RWPE2 (cell line): ENCODE data around the gene CNTNAP2.
A peak's percentile ranks its signal among the peaks of the same experiment; 100 is the strongest.

Experiments used
- ATAC-seq: fragments of 200-7000 bp; cut with Tn5 transposase; 3 replicates; pipeline ENCODE4 v1.9.1; 2021; ENCODE audit warnings: low read depth
- DNase-seq: peaks from one replicate; pipeline ENCODE4 v3.0.0-alpha.2; 2020; ENCODE audit warnings: low spot score
- H3K27ac ChIP-seq: fragments of 450-650 bp; 2 replicates; pipeline ENCODE4 v1.5.1; 2017; ENCODE audit warnings: mild to moderate bottlenecking; ENCODE audit not compliant: poor library complexity, severe bottlenecking
- H3K27me3 ChIP-seq: fragments of 250-450 bp; sonication (Bioruptor Pico); 2 replicates; pipeline ENCODE4 v1.5.1; 2021; ENCODE audit warnings: mild to moderate bottlenecking, moderate library complexity; ENCODE audit not compliant: insufficient read depth, poor library complexity, severe bottlenecking
- H3K36me3 ChIP-seq: fragments of 250-450 bp; sonication (Bioruptor Pico); 2 replicates; pipeline ENCODE4 v1.5.1; 2020; ENCODE audit warnings: low read depth, mild to moderate bottlenecking, moderate library complexity
- H3K4me1 ChIP-seq: fragments of 250-450 bp; sonication (Bioruptor Pico); 2 replicates; pipeline ENCODE4 v1.5.1; 2021; ENCODE audit warnings: mild to moderate bottlenecking, moderate library complexity; ENCODE audit not compliant: insufficient read depth, poor library complexity, severe bottlenecking
- H3K4me3 ChIP-seq: fragments of 250-450 bp; sonication (Bioruptor Pico); 2 replicates; pipeline ENCODE4 v1.5.1; 2021; ENCODE audit warnings: mild to moderate bottlenecking, moderate library complexity; ENCODE audit not compliant: severe bottlenecking
- H3K9me3 ChIP-seq: fragments of 250-450 bp; sonication (Bioruptor Pico); 2 replicates; pipeline ENCODE4 v1.5.1; 2021; ENCODE audit warnings: mild to moderate bottlenecking, moderate library complexity; ENCODE audit not compliant: severe bottlenecking
- CTCF ChIP-seq: fragments of 450-650 bp; IDR thresholded peaks from one replicate; pipeline ENCODE4 v1.5.1; 2017; ENCODE audit warnings: mild to moderate bottlenecking, moderate library complexity; ENCODE audit not compliant: poor library complexity, severe bottlenecking

Gene CNTNAP2

GRCh38 chr7:147196481-147196880 lies 1079.9 kb downstream of the CNTNAP2 start:
- Histone ChIP-seq H3K4me1 (no peaks in the 10 kb centered on the region), H3K27ac (no peak overlapping the region), H3K27me3 (no peaks in the 10 kb centered on the region), H3K4me3 (no peak overlapping the region), H3K36me3 (no peaks in the 10 kb centered on the region), H3K9me3 (no peaks in the 10 kb centered on the region)
- ATAC-seq: no peak
- DNase-seq: no peak
- TF ChIP-seq CTCF: no peak

GRCh38 chr7:147197006-147197405 lies 1080.4 kb downstream of the CNTNAP2 start:
- no peaks in the 10 kb centered on the region for H3K27me3 ChIP-seq
- H3K27ac ChIP-seq: no peak overlapping the region
- no peaks in the 10 kb centered on the region for H3K9me3 ChIP-seq
- no peak for TF ChIP-seq CTCF
- ATAC-seq (no peak), DNase-seq (no peak)
- H3K4me3 ChIP-seq: peak overlapping the region; percentile 15
- H3K36me3 ChIP-seq: no peaks in the 10 kb centered on the region
- H3K4me1 ChIP-seq: no peaks in the 10 kb centered on the region

GRCh38 chr7:147199868-147200267 lies 1083.3 kb downstream of the CNTNAP2 start:
- no peaks in the 10 kb centered on the region for H3K9me3 ChIP-seq
- no peaks in the 10 kb centered on the region for H3K36me3 ChIP-seq
- ATAC-seq (no peak), DNase-seq (no peak)
- no peak overlapping the region for H3K4me3 ChIP-seq
- TF ChIP-seq CTCF: no peak
- H3K27me3 ChIP-seq: no peaks in the 10 kb centered on the region
- H3K4me1 ChIP-seq: no peaks in the 10 kb centered on the region
- no peak overlapping the region for H3K27ac ChIP-seq

GRCh38 chr7:147207988-147208387 lies 1091.4 kb downstream of the CNTNAP2 start:
- no peak for ATAC-seq
- Histone ChIP-seq H3K36me3 (no peaks in the 10 kb centered on the region), H3K4me3 (no peak overlapping the region), H3K27me3 (no peaks in the 10 kb centered on the region), H3K4me1 (no peaks in the 10 kb centered on the region), H3K27ac (no peak overlapping the region), H3K9me3 (no peaks in the 10 kb centered on the region)
- no peak for DNase-seq
- no peak for TF ChIP-seq CTCF

- H3K36me3 ChIP-seq: no peaks in the 10 kb centered on the region
- no peak overlapping the region for H3K4me3 ChIP-seq
- DNase-seq (no peak), ATAC-seq (no peak)
- no peaks in the 10 kb centered on the region for H3K9me3 ChIP-seq
- no peaks in the 10 kb centered on the region for H3K27me3 ChIP-seq
- no peaks in the 10 kb centered on the region for H3K4me1 ChIP-seq
- no peak for TF ChIP-seq CTCF
- no peak overlapping the region for H3K27ac ChIP-seq
Observed at GRCh38 chr7:147231275-147231674, 1114.7 kb downstream of the CNTNAP2 start.
